Right renal pelvis (tissue), 4 donors: ENCODE measurements around the gene SORCS1. TPM values are rescaled to one million over a fixed set of nuclear protein-coding genes. Genes with fewer than 3 reads are reported as not detected.

Experiments
- DNase-seq, 4 donors: peaks; one replicate each; pipeline ENCODE4 v3.0.0-alpha.2; 2013; ENCODE audit warnings: low read depth in 4 of 4, low spot score in 3 of 4, missing footprints in 1 of 4
- polyA plus RNA-seq, 4 donors: library from polyadenylated mRNA; unstranded; fragments of 120-200 nt; gene quantifications; one replicate each; pipeline ENCODE4 v1.2.1, GENCODE V29; 2013; ENCODE audit not compliant: insufficient read length in 4 of 4

Gene SORCS1
- polyA plus RNA-seq, 4 donors: 7.5 to 21.1 (median 16.1) TPM

DNA sequence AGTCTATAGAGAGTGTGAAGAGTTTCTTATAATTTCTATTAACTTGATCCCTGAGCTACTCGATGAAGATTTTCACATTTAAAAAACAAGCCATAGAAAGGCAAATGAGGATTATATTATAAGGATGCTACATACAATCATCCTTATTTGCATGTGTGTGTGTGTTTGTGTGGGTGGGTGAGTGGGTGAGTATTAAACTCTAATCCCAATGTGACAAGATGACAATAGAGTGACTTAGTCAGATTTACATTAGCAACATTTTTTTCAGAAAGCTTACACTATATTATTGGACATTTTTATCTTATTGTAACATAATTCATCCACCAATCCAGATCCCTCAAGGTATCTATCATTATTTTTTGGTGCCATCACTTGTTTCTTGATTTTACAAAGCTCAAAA is 331.7 kb downstream of the SORCS1 start:
- no peak for DNase-seq

DNA sequence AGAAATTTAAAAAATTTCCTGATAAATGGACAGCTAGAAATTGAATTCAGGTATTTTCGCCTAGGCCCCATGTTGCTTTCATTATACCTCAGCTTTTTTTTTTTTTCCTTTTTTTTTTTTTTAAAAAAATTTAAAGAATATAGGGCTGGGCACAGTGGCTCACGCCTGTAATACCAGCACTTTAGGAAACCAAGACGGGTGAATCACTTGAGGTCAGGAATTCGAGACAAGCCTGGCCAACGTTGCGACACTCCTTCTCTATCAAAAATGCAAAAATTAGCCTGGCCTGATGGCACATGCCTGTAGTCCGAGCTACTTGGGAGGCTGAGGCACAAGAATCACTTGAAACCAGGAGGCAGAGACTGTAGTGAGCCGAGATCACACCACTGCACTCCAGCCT is 334.0 kb downstream of the SORCS1 start:
- no peak for DNase-seq

DNA sequence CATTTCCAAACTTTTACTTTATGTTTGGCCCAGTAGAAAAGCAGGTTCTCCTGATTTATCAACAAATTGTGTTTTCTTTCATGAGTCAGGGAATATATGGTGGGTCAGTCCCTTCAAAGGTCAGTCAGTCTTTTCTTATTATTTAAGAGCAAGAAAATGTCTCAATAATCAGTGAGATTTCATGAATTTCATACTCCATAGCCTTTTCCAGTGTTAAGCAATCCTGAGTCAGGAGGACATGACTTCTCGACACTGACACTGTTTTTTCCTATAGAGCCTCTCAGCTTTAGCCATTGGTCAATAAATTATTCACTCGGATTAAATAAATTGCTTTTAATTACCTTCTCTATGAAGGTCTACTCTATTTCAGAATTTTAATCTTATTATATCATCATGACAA is 334.5 kb downstream of the SORCS1 start:
- no peak for DNase-seq

DNA sequence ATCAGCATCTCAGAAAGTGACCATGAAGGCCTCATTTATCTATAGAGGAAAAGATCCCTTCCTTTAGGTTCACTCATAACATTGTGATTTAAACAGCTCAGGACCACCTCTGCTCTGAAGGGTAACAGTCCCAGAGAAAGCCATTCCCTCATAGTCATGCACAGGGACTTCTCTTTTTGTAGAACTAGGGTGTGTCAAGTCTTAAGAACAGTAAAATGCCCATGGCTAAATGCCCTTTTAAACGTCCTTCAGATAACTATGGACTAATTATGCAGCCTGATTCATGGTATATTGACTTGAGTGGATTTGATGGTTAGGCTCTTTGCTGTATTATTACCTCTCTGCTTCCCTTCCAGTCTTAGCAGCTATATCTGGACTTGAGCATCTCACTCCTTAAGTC is 337.8 kb downstream of the SORCS1 start:
- no peak for DNase-seq

DNA sequence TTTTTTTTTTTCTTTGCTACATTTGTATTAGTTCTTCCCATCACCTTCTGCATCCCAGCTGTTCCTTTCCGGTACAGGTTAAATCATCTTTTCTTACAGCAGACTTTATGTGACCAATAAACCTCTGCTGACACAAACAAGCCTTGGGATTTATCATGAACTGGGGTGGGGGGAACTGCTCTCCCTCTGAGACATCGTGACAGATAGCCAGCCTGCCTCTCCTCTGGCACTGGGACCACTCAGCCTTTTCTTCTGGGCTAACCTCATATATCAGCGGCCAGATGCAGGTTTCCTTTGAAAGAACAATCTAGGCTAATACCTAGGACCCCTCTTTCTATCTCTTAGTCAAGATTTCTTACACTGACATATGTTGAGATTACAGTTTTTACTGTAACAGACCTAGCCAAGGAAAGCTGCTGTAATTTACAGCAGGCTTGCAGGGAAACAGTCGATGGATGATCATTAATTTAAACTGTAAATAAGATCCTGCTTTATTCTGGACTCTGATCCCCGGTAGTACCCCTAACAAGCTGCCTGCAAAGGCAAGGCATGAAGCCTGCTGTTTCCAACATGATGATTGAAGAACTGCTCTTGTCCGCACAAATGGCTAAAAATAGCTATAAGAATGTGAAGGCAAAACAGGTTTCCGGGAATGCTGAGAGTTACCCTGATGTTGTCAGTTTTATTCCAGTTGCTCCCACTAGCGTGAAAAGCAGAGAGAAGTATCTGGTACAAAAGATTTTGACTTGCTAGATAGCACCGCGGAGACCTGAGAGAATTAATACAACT is 338.7 kb downstream of the SORCS1 start:
- DNase-seq: no peak

DNA sequence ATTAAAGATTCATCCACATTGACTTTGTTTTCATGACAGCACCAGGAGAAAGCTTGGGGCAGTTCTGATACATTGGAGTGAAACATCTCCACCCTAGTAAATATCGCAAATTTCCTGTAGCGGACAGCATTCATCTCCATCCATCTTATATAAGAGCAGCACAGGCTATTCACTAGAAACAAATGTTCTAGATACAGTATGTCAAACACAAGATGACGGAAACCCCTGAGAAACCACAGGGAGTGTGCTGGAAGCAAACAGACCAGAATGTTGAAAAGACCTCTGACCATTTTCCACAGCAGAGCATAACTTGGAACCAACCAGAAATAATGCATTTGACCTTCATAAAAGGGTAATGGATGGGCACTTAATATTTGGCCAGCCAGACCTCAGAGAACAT is 343.9 kb downstream of the SORCS1 start:
- DNase-seq: no peak

DNA sequence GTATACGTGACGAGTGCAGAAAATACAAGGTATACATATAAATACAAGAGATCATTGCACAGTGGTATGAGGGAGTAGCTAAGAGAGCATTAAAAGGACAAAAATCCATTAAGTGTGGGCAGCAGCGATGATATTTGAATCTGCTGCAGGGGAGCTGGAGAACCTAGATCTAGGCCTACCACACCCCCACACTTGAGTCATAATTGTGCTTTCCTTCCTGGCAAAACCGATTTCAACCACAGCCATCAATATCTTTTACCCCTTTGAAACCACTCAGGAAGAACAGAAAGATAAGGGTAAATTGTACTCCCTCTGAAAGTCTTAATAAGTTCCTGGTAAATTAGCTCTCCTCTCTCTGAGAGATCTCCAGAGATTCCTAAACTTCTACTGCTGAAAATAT is 345.0 kb downstream of the SORCS1 start:
- no peak for DNase-seq

DNA sequence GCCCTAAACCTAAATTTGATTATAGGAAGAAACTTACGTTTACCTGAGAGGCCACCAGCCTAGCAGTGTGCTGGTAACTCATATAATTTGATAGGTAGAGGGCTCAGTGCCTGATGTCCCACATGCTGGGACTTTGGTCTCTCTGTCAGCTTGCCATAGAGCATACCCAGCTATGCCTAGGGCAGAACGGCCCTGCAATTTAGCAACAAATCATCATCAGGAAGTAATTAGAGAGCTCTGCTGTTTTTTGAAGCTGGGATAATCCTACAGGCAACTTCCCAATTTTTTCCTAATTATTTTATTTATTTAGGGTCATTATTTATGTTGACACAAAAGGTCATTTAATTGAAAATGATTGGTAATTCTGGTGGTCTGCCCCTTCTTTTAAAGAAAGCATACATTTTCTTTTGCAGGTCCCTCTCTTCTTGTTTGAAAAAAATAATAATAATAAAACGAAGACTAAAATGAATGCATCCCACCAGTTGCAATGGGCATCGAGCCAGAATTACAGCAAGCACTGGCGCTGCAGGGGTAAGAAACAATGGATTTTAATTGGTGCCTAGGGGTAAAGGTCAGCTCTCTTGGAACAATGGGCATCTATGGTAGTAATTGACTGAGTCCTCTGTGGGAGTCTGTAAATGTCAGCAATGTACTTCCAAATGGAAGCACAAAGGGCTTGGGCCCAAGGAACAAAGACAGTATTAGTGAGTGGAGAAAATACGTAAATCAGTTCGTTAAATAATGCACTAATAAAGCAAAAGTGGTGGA is 348.0 kb downstream of the SORCS1 start:
- no peak for DNase-seq

DNA sequence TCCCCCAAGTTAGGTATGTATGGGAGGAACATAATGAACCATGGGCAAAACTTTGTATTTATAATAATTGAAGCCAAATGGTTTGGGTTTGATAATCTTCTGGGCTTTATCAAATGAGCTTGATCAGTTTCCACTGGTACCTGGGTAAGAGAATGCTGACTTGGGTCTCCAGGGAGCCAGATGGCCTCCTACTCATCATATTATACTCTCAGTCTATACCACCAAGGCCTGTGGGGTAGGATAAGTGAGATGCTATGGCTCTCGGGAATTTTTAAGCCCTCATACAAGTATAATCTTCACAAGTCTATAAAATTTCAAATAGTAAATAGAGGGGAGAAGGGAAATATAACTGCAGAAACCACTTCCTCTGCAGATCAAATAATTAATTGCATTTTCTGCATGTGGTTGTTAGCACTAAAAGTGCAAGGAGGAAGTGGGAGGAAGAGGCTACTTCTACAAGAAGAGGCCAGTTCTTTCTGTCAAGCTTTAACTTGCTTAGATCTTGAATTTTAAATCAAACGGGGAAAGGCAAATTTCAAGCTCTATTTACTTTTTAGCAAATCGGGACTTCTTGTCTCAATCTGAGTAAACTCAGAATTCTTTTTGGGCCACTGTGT is 349.0 kb downstream of the SORCS1 start:
- DNase-seq: no peak

DNA sequence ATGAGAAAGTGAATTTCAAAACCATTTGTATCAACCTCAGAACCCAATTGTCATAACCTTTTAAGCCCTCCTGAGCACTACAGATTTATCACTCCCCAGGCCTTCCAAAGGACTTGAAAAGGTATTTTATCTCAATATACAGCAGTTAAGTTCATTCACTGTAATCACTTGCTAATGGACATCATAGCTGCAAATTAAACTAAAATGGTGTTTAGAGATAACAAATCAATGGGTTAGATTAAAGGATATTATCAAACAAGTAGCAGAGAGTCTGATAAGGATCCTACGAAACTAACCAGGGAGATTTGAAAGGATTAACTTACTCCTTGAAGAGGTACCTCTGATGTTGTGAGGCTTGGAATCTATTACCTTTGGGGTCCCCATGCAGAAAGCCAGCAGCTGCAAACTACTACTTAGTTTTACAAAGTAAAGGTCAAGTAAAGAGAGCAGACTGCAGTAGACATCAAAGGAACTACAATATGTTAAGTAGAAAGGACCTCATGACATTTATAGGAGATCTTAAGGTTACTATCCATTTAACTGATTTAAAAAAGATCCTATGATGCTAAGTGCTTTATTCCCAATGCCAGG is 359.4 kb downstream of the SORCS1 start:
- DNase-seq: no peak

DNA sequence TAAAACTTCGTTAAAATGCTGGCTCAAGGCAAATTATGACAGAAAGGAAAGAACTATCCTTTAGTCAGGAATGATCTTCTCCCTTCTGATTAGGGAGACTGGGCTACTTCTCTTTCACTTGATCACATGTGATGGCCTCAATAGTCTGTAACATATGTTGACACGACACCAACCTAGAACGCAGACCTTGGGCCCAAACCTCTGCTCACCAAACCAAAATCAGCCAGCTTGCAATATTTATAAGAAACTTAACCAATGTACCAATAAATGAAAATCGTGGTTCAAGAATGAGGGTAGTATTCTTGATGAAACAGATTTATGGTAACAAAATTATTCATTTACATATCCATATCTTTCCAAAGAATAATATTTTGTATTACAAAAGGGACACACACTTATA is 361.6 kb downstream of the SORCS1 start:
- DNase-seq: no peak

DNA sequence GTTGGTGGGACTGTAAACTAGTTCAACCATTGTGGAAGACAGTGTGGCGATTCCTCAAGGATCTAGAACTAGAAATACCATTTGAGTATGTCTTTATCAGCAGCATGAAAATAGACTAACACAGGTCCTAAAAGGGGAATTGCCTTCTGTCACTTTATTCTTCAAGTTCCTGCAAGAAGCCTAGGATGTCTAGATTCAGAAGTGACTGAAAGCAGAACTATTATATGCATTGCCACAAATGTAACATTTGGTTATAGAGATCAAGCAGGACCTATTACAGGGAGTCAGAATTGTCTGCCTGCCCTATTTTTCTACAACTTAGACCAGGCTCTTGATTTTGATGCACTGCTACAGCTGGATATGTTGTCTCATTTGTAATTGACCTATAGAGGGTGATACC is 364.7 kb downstream of the SORCS1 start:
- no peak for DNase-seq

DNA sequence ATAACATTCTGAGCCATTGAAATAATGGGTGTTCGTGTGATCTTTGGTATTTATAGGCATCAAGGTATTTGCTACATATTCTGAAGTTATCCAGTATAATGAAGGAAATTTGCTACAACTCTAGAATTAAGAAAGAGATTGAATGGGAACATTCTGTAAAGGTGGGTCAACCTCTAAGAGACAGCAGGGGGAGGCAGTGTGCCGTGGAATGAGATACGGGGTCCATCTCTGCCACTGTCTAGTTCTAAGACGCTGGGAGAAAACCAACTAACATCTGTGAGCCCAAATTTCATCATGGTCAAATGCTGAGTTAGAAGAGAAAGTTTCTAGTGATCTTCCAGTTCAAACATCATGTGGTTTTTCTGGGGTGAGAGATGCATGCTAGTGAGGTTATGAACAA is 368.9 kb downstream of the SORCS1 start:
- DNase-seq: peak; percentile 20 to 28 (median 24)

DNA sequence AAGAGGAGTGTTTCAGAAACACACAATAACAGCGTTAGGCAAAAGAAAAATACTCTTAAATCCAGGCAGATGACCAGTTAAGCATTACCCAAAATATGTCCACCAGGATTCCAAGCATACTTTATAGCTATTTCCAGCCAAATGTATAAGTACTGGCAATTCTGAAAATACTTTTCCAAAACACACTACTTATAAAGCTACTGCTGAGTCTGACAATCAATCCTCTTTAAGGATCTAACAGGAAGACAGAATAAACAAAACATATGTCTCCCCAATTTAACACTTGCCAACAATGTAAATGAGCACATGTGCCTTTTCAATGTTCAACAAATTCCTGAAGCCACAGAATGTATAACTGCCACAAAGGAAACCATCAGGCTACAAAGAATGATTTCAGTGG is 370.9 kb downstream of the SORCS1 start:
- DNase-seq: no peak

DNA sequence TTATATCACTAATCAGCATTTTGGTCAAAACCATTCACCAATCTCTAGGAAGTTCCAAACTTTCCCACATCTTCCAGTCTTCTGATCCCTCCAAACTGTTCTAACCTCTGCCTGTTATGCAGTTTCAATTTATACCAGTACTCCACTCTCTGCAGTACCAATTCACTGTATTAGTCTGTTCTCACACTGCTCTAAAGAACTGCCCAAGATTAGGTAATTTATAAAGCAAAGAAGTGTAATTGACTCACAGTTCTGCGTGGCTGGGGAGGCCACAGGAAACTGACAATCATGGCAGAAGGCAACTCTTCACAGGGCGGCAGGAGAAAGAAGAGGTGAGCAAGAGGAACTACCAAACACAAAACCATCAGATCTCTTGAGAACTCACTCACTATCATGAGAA is 374.9 kb downstream of the SORCS1 start:
- no peak for DNase-seq

DNA sequence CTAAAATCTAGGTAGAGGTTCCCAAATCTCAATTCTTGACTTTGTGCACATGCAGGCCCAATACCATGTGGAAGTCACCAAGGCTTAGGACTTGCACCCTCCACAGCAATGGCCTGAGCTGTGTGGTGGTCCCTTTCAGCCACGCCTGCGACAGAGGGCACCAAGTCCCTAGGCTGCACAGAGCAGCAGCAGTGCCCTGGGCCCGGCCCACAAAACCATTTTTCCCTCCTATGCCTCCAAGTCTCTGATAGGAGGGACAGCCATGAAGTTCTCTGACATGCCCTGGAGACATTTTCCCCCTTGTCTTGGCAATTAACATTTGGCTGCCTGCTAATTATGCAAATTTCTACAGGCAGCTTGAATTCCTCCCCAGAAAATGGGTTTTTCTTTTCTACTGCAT is 375.5 kb downstream of the SORCS1 start:
- no peak for DNase-seq

DNA sequence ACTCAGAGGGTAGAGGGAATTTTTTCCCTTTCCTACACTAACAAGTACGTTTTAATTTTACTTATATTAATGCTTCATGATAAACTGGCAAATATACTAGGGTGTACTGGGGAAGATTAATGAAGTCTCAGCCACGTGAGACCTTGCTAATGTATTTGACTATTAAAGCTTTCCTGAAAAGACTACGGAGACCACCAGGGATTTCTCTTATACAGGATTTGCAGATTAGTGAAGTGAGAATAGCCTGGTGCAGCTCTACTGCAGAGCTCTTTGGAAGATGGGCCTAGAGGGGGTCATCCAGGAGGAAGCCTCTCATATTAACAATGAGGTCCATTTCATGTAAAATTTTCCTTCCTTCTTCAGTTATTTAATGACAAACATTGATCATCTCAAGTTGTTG is 379.0 kb downstream of the SORCS1 start:
- no peak for DNase-seq

DNA sequence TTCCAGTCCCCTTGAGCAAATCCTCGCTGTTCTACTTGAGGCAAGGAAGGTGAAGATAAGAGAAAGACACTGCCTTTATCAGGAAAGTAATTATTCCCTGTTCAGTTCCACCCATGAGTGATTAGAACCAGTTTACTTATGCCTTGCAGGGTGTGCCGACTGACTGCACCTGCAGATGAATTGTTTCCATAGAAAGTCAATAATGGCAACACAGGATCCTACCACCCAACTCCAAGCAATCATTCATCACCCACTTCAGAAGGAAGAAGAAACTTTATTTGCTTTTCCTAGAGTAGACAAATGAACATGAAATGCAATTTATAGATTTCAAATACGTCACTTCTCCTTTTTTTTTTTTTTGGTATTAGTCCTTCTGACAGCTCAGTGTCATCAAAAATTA is 383.9 kb downstream of the SORCS1 start:
- DNase-seq: no peak

DNA sequence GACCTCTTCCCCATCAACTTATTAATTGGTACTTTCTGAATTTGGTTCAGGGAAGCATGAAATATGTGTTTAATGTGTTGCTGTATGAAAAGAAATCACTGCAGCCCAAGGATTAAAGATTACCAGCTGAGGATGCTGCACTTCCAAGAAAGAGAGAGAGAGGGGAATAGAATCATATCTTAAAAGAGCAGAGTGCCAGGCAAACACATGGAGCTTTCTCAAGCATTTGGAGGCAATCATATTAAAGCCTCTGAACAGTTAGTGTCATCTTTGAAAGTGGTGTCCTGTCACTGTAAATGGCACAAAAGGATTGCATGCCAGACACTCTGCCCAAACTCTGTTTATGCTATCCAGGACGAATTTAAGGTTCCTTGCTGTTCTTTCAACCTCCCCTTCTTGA is 386.7 kb downstream of the SORCS1 start:
- DNase-seq: no peak

DNA sequence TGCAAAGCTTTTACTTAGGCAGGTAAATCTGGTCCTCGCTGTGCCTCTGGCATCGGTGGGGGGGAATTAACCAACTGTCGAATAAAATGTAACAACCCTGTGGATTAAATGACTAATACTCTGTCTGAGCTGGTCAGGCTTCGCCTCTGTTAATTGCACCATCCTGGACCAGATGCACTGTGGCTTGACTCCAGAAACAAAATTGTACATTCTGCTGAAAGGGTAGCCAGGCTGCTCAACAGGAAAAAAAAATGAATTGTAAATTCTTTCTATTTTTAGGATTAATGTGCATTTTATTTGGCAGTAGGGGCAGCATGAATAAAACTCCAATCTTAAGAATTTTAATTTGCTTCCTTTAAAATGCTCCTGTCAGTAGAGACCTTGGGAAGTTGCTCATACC is 389.4 kb downstream of the SORCS1 start:
- DNase-seq: no peak

DNA sequence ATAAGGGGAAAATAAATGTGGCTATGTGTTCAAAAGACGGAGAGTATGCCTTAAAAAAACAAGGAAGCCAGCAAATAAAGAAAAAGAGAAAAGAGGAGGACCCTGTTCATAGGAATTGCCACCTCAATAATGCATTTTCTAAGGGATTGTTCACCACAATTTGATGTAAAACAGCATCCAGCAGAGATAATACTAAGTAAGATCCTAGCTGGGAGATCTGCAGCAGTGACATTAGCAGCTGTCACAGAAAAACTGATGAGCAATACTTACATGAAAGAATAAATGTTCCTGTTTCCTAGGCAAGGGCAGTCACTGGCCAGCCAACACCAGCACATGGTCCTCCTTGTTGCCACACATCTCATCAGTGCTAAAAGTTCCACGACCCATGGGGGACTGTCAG is 391.5 kb downstream of the SORCS1 start:
- no peak for DNase-seq
